Urothelium cell line (cell line): ENCODE measurements around the gene FUT8.

ENCODE experiments used
- DNase-seq: peaks from one replicate; pipeline ENCODE4 v3.0.0; 2011; ENCODE audit warnings: low spot score, mixed read lengths
- FAIRE-seq: peaks from 2 replicates; lab custom pipeline; 2011; peaks lifted over from hg19 to GRCh38; lab: Jason Lieb, UNC

Gene FUT8

GRCh38 chr14:65412032-65412846, at the start of gene FUT8:
Gene FUT8, plus strand, starts transcription at chr14:65412730. Its CDS starts 148,834 bp downstream, at chr14:65561564.
- DNase-seq (peak; percentile 99), FAIRE-seq (peak; percentile 99)

GRCh38 chr14:65366802-65367565, 45.5 kb upstream of the FUT8 start:
- FAIRE-seq (no peak), DNase-seq (no peak)

GRCh38 chr14:65369560-65369959, 43.0 kb upstream of the FUT8 start:
- no peak for DNase-seq
- FAIRE-seq: peak; percentile 23

- FAIRE-seq: no peak
- no peak for DNase-seq
Observed at GRCh38 chr14:65370801-65371248, 41.7 kb upstream of the FUT8 start.

- DNase-seq (no peak), FAIRE-seq (no peak)
Observed at GRCh38 chr14:65371784-65372183, 40.7 kb upstream of the FUT8 start.

GRCh38 chr14:65373016-65373670, 39.4 kb upstream of the FUT8 start:
- no peak for DNase-seq
- peak; percentile 35 for FAIRE-seq

- FAIRE-seq (peak; percentile 20), DNase-seq (no peak)
Observed at GRCh38 chr14:65373671-65374039, 38.9 kb upstream of the FUT8 start.

GRCh38 chr14:65377576-65377975, 35.0 kb upstream of the FUT8 start:
- FAIRE-seq (no peak), DNase-seq (no peak)

GRCh38 chr14:65382586-65382985, 29.9 kb upstream of the FUT8 start:
- DNase-seq (no peak), FAIRE-seq (no peak)

GRCh38 chr14:65387171-65387570, 25.4 kb upstream of the FUT8 start:
- no peak for DNase-seq
- FAIRE-seq: peak; percentile 66

- FAIRE-seq: no peak
- DNase-seq: no peak
Observed at GRCh38 chr14:65387628-65388027, 24.9 kb upstream of the FUT8 start.

GRCh38 chr14:65392296-65392695, 20.2 kb upstream of the FUT8 start:
- FAIRE-seq (no peak), DNase-seq (no peak)

- FAIRE-seq (peak; percentile 58), DNase-seq (no peak)
Observed at GRCh38 chr14:65396082-65396910, 16.2 kb upstream of the FUT8 start.

GRCh38 chr14:65403231-65403630, 9.3 kb upstream of the FUT8 start:
- no peak for FAIRE-seq

GRCh38 chr14:65408113-65408512, 4.4 kb upstream of the FUT8 start:
- DNase-seq: no peak
- FAIRE-seq: peak; percentile 81

More at GRCh38 chr14:65403231-65403630, 9.3 kb upstream of the FUT8 start:
- DNase-seq: no peak

- FAIRE-seq: no peak
Observed at GRCh38 chr14:65410640-65411039, 1.9 kb upstream of the FUT8 start.

GRCh38 chr14:65411656-65412031, 886 bp upstream of the FUT8 start:
- peak; percentile 97 for FAIRE-seq
- DNase-seq: peak; percentile 99

More at GRCh38 chr14:65410640-65411039, 1.9 kb upstream of the FUT8 start:
- no peak for DNase-seq

GRCh38 chr14:65412856-65413738, 567 bp downstream of the FUT8 start:
- peak; percentile 85 for DNase-seq
- FAIRE-seq: no peak

GRCh38 chr14:65413739-65414045, 1.2 kb downstream of the FUT8 start:
- FAIRE-seq (no peak), DNase-seq (no peak)
